Measurements from ENCODE around the gene C11orf91.

Gene C11orf91

DNA sequence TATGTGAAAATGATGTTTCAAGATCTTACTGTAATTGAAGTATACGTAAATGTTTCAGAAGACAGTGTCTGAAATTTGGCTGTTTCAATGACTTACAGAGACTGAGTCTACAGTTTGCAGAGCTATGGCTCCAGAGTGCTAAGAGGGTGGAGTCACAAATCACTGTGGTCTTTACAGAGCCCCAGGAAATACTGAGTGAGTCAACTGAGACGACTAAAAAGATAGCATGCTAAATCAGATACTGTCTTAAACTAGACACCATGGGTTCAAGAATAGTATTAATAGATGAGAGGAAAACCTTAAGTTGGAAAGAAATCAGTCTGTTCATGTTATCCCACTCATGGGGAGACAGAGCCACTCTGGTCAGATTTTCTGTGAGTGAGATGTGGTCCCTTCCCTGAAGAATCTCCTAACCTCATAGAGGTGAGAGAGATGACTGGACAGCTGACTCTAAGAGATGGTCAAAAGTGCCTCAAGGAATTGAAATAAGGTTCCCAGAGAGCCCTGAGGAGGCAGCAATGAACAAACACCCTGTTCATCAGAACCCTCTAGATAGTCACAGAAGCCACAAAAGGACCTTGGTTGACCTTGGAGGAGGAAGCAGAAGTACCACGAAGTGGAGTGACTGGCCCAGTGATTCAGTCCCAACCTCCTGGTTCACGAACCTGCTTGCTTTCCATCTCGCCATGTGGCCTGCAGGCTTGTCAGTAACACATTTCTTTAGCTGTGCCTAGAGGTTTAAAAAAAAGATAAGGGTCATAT is 30.2 kb downstream of the C11orf91 start:
- H3K4me3 ChIP-seq (ENCODE audit: low read length in 2 of 2): no peak overlapping the region
- no peaks in the 10 kb centered on the region for H3K36me3 ChIP-seq (ENCODE audit: control insufficient read depth in 2 of 2, insufficient read depth in 2 of 2, low read length in 2 of 2)
- no peak overlapping the region for H3K9ac ChIP-seq (ENCODE audit: low read depth in 1 of 2, low read length in 2 of 2)
- H3K27me3 ChIP-seq (ENCODE audit: control insufficient read depth in 2 of 2, insufficient read depth in 2 of 2, low read length in 2 of 2): peaks cover 0 to 6% of the 10 kb centered on the region in 2 donors
- H3K9me3 ChIP-seq (ENCODE audit: control insufficient read depth in 2 of 2, low read length in 2 of 2): no peaks in the 10 kb centered on the region
- H3K27ac ChIP-seq (ENCODE audit: low read depth in 2 of 2, low read length in 2 of 2): no peak overlapping the region
- no peaks in the 10 kb centered on the region for H3K4me1 ChIP-seq (ENCODE audit: control insufficient read depth in 2 of 2, insufficient read depth in 2 of 2, low read length in 2 of 2)

DNA sequence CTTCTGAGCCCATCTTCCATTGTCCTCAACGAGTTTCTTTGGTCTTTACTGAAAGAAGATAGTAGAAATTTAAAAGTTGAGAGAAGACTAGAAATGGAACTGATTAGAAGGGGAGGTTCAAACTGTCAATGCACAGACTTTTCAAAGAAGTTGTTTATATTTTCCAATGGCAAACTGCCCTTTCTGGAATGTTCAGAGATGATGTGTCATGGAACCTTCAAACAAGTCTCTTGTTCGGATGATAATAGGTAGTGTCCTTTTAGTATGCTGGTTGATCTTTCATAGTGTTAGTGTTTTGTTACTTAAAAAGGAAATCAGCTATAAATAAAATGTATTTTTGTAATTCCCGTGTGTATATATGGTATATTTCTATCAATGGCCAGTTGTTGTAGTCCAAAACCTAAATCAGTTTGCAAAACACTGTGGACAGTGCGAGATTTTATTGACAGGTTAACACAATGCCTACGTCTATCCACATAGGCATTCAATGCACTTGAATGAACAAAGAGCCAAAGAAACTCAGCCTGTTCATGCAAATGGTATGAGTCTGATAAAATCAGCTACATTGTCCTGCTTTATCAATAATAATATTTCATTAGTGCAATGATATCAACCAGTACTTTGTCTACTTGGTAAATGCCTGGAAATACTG is 30.9 kb downstream of the C11orf91 start:
- Histone ChIP-seq H3K27ac (ENCODE audit: low read depth in 2 of 2, low read length in 2 of 2) (no peak overlapping the region), H3K36me3 (ENCODE audit: control insufficient read depth in 2 of 2, insufficient read depth in 2 of 2, low read length in 2 of 2) (no peaks in the 10 kb centered on the region), H3K9me3 (ENCODE audit: control insufficient read depth in 2 of 2, low read length in 2 of 2) (no peaks in the 10 kb centered on the region), H3K4me1 (ENCODE audit: control insufficient read depth in 2 of 2, insufficient read depth in 2 of 2, low read length in 2 of 2) (no peaks in the 10 kb centered on the region), H3K4me3 (ENCODE audit: low read length in 2 of 2) (no peak overlapping the region), H3K9ac (ENCODE audit: low read depth in 1 of 2, low read length in 2 of 2) (no peak overlapping the region), H3K27me3 (ENCODE audit: control insufficient read depth in 2 of 2, insufficient read depth in 2 of 2, low read length in 2 of 2) (peaks cover 0 to 6% of the 10 kb centered on the region in 2 donors)

DNA sequence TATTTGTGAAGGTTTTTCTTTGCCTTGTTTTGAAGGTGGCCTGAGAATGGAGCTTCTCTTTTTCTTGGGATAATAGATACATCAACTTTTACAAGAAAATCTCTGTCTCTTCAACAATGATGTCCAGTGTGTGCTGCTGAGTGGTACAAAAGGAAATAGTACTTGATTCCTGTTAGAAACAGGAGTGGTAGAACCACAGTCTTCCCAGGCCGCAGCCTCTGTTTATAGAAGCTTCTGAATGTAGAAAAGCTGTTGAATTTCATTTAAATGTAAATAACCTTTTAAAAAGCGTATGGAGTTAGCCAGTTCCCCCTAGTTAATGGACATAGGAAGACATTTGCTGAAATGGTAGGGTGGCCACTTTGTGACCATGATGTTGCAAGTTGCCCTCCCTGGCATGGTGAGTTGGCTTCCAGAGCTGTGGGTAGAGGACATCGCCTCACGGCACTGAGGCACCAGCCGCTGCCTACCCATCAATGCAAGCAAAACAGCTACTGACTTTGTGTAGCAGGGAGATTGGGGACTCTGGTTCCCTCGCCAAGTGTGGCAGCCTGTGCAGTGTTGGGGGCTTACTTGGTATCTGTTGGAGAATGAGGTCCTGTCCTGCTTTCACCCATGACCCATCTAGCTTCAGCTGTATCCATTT is 31.6 kb downstream of the C11orf91 start:
- H3K9ac ChIP-seq (ENCODE audit: low read depth in 1 of 2, low read length in 2 of 2): no peak overlapping the region
- no peak overlapping the region for H3K4me3 ChIP-seq (ENCODE audit: low read length in 2 of 2)
- H3K4me1 ChIP-seq (ENCODE audit: control insufficient read depth in 2 of 2, insufficient read depth in 2 of 2, low read length in 2 of 2): no peaks in the 10 kb centered on the region
- H3K9me3 ChIP-seq (ENCODE audit: control insufficient read depth in 2 of 2, low read length in 2 of 2): no peaks in the 10 kb centered on the region
- H3K36me3 ChIP-seq (ENCODE audit: control insufficient read depth in 2 of 2, insufficient read depth in 2 of 2, low read length in 2 of 2): no peaks in the 10 kb centered on the region
- H3K27me3 ChIP-seq (ENCODE audit: control insufficient read depth in 2 of 2, insufficient read depth in 2 of 2, low read length in 2 of 2): peaks cover 0 to 6% of the 10 kb centered on the region in 2 donors
- H3K27ac ChIP-seq (ENCODE audit: low read depth in 2 of 2, low read length in 2 of 2): no peak overlapping the region

DNA sequence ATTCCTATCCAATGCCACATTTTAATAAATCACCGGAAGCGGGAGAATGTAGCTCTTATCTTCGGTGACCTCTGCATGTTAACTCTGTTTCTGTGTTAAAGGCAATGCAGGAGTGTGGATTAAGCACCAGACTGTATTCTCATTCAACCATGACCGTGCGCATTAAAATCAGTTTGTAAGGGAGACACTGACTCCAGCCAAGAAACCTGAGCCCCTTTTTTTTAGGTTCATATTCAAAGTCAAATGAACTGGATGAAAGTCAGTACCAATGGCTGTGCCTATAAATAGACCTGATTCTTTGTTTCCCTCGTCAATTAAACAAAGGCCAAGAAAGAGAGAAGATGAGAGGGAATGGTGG is 32.2 kb downstream of the C11orf91 start:
- Histone ChIP-seq H3K27me3 (ENCODE audit: control insufficient read depth in 2 of 2, insufficient read depth in 2 of 2, low read length in 2 of 2) (peaks cover 0 to 6% of the 10 kb centered on the region in 2 donors), H3K27ac (ENCODE audit: low read depth in 2 of 2, low read length in 2 of 2) (no peak overlapping the region), H3K9me3 (ENCODE audit: control insufficient read depth in 2 of 2, low read length in 2 of 2) (no peaks in the 10 kb centered on the region)

DNA sequence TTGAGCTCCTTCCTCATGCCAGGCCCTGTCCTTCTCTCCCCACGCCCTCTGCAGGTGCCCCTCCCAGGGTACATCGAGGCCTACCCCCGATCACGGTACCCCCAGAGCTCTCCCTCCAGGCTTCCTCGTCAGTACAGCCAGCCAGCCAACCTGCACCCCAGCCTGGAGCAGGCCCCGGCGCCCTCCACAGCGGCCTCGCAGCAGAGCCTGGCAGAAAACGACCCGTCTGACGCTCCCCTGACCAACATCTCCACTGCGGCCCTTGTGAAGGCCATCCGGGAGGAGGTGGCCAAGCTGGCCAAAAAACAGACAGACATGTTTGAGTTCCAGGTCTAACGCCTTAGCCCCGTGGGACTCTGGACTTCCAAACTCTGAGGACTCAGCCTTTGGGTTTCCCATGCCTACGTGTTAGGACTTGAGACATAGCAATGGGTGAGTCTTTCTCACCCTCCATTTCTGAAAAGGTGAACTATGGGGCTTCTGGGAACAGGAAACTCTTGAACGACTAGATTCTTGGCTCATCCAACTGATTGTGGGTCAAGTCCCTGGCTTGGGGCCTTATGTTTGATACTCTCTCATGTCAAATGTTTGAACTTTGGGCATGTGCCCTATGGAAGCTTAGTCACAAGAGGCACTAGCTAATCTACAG is 32.7 kb downstream of the C11orf91 start:
- peaks cover under 1 to 6% of the 10 kb centered on the region in 2 donors for H3K27me3 ChIP-seq (ENCODE audit: control insufficient read depth in 2 of 2, insufficient read depth in 2 of 2, low read length in 2 of 2)
- no peak overlapping the region for H3K4me3 ChIP-seq (ENCODE audit: low read length in 2 of 2)
- H3K9ac ChIP-seq (ENCODE audit: low read depth in 1 of 2, low read length in 2 of 2): no peak overlapping the region
- no peaks in the 10 kb centered on the region for H3K9me3 ChIP-seq (ENCODE audit: control insufficient read depth in 2 of 2, low read length in 2 of 2)
- H3K4me1 ChIP-seq (ENCODE audit: control insufficient read depth in 2 of 2, insufficient read depth in 2 of 2, low read length in 2 of 2): no peaks in the 10 kb centered on the region
- no peaks in the 10 kb centered on the region for H3K36me3 ChIP-seq (ENCODE audit: control insufficient read depth in 2 of 2, insufficient read depth in 2 of 2, low read length in 2 of 2)
- H3K27ac ChIP-seq (ENCODE audit: low read depth in 2 of 2, low read length in 2 of 2): no peak overlapping the region

More for the DNA sequence above, 32.2 kb downstream of the C11orf91 start:
- Histone ChIP-seq H3K4me3 (ENCODE audit: low read length in 2 of 2) (no peak overlapping the region), H3K9ac (ENCODE audit: low read depth in 1 of 2, low read length in 2 of 2) (no peak overlapping the region), H3K4me1 (ENCODE audit: control insufficient read depth in 2 of 2, insufficient read depth in 2 of 2, low read length in 2 of 2) (no peaks in the 10 kb centered on the region), H3K36me3 (ENCODE audit: control insufficient read depth in 2 of 2, insufficient read depth in 2 of 2, low read length in 2 of 2) (no peaks in the 10 kb centered on the region)

DNA sequence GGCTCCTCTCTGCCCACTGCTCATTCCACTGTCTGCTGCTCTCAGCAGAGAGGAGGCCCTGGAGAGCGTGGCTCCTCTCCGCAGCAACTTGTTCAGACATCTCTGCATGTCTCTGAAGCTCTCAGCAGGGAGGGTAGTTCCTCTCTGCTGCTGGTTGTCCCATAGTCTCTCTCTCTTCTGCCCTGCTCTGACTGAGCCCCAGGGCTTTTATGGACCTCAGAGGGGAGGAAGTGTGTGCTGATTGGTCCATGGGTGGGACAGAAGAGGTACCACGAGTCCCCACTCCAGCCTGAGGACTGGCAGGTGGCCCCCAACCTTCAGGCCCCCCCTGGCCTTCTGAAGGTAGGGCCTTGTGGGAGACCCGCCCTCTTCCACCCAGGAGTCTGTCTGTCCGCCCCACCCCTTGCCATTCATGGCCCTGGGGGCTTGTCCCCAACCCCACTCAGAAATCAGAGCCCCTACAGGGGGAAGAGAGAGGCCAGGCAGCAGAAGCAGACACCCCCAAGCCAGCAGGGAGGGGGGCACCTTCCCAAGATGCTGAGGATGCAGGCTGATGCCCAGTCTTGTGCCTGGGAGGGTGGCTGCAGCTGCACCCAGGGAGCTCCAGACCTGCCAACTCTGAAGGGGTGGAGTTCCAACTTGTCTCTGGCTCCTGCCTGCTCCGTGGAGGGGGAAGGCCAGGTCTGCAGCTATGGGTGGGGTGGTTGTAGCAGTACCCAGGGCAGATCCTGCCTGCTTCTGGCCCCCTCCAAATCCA is 35.1 kb downstream of the C11orf91 start:
- no peak overlapping the region for H3K9ac ChIP-seq (ENCODE audit: low read depth in 1 of 2, low read length in 2 of 2)
- H3K27ac ChIP-seq (ENCODE audit: low read depth in 2 of 2, low read length in 2 of 2): no peak overlapping the region
- H3K36me3 ChIP-seq (ENCODE audit: control insufficient read depth in 2 of 2, insufficient read depth in 2 of 2, low read length in 2 of 2): no peaks in the 10 kb centered on the region
- no peaks in the 10 kb centered on the region for H3K4me1 ChIP-seq (ENCODE audit: control insufficient read depth in 2 of 2, insufficient read depth in 2 of 2, low read length in 2 of 2)
- no peaks in the 10 kb centered on the region for H3K9me3 ChIP-seq (ENCODE audit: control insufficient read depth in 2 of 2, low read length in 2 of 2)
- peaks cover 3 to 6% of the 10 kb centered on the region in 2 donors for H3K27me3 ChIP-seq (ENCODE audit: control insufficient read depth in 2 of 2, insufficient read depth in 2 of 2, low read length in 2 of 2)
- H3K4me3 ChIP-seq (ENCODE audit: low read length in 2 of 2): no peak overlapping the region

DNA sequence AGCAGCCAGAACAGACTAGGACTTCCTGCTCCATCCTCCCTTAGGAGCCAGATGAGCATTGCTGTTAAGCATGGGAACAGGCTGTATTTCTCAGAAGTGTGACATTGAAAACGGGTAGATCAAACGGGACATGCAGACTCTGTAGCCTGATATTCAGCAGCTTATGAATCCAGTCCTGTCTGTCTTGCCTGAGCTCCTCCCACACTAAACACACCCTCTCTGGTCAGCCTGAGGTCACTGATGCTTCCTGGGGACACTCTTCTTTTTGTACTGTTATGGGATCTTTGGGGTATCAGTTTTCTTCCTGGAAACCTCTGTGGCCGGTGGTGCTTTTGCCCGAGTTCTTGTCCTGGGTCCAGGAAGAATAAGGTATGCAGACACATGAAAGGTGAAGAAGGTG is 35.8 kb downstream of the C11orf91 start:
- no peak overlapping the region for H3K27ac ChIP-seq (ENCODE audit: low read depth in 2 of 2, low read length in 2 of 2)
- no peaks in the 10 kb centered on the region for H3K4me1 ChIP-seq (ENCODE audit: control insufficient read depth in 2 of 2, insufficient read depth in 2 of 2, low read length in 2 of 2)
- no peak overlapping the region for H3K9ac ChIP-seq (ENCODE audit: low read depth in 1 of 2, low read length in 2 of 2)
- H3K27me3 ChIP-seq (ENCODE audit: control insufficient read depth in 2 of 2, insufficient read depth in 2 of 2, low read length in 2 of 2): peaks cover 2 to 3% of the 10 kb centered on the region in 2 donors
- no peaks in the 10 kb centered on the region for H3K36me3 ChIP-seq (ENCODE audit: control insufficient read depth in 2 of 2, insufficient read depth in 2 of 2, low read length in 2 of 2)
- H3K9me3 ChIP-seq (ENCODE audit: control insufficient read depth in 2 of 2, low read length in 2 of 2): no peaks in the 10 kb centered on the region
- no peak overlapping the region for H3K4me3 ChIP-seq (ENCODE audit: low read length in 2 of 2)

DNA sequence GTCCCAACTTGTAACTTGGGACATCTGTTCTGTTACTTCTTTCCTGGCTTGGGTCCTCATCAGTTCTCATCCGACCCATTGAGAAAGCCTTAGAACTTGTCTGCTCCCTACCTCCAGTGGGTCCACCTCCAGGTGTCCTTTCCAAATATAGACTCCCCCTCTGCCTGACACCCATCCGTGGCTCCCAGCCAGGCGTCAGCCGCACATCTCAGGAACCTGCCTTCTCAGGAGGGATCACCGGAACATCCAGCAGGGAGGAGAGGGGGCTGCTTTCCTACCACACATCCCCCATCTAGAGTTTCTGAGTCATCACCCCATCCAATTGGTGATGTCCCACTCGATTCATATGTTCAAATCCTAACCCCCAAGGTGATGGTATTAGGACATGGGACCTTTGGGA is 36.5 kb downstream of the C11orf91 start:
- no peak overlapping the region for H3K27ac ChIP-seq (ENCODE audit: low read depth in 2 of 2, low read length in 2 of 2)

DNA sequence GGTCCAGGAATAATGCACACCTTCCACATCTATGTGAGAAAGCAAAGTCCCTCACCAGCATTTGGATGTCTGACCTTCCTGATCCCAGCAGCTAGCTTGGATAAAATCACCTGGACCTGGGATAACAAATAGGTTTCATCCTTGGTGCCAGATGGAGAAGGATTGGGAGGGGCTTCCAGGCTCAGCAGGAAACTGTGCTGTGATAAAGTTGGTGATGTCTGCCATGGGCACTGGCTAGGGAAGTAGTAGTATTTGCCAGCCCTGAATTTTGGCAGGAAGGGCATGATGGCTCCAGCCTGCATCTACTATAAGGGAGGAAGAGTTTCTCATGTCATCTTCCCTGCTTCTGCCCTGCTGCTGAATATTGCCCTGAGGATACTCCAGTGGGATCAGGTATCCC is 37.5 kb downstream of the C11orf91 start:
- Histone ChIP-seq H3K36me3 (ENCODE audit: control insufficient read depth in 2 of 2, insufficient read depth in 2 of 2, low read length in 2 of 2) (no peaks in the 10 kb centered on the region), H3K9ac (ENCODE audit: low read depth in 1 of 2, low read length in 2 of 2) (no peak overlapping the region), H3K27me3 (ENCODE audit: control insufficient read depth in 2 of 2, insufficient read depth in 2 of 2, low read length in 2 of 2) (peaks cover 0 to 3% of the 10 kb centered on the region in 2 donors), H3K4me1 (ENCODE audit: control insufficient read depth in 2 of 2, insufficient read depth in 2 of 2, low read length in 2 of 2) (no peaks in the 10 kb centered on the region), H3K9me3 (ENCODE audit: control insufficient read depth in 2 of 2, low read length in 2 of 2) (no peaks in the 10 kb centered on the region), H3K27ac (ENCODE audit: low read depth in 2 of 2, low read length in 2 of 2) (no peak overlapping the region), H3K4me3 (ENCODE audit: low read length in 2 of 2) (no peak overlapping the region)

More for the DNA sequence above, 36.5 kb downstream of the C11orf91 start:
- H3K9ac ChIP-seq (ENCODE audit: low read depth in 1 of 2, low read length in 2 of 2): no peak overlapping the region
- H3K27me3 ChIP-seq (ENCODE audit: control insufficient read depth in 2 of 2, insufficient read depth in 2 of 2, low read length in 2 of 2): peaks cover 2 to 3% of the 10 kb centered on the region in 2 donors
- H3K9me3 ChIP-seq (ENCODE audit: control insufficient read depth in 2 of 2, low read length in 2 of 2): no peaks in the 10 kb centered on the region
- no peaks in the 10 kb centered on the region for H3K36me3 ChIP-seq (ENCODE audit: control insufficient read depth in 2 of 2, insufficient read depth in 2 of 2, low read length in 2 of 2)
- H3K4me1 ChIP-seq (ENCODE audit: control insufficient read depth in 2 of 2, insufficient read depth in 2 of 2, low read length in 2 of 2): no peaks in the 10 kb centered on the region
- H3K4me3 ChIP-seq (ENCODE audit: low read length in 2 of 2): no peak overlapping the region

Measured in mucosa of rectum (tissue), 2 donors.